ENCODE measurements around the gene CEACAM21. TPM values are rescaled to one million over a fixed set of nuclear protein-coding genes. Genes with fewer than 3 reads are reported as not detected.
A peak's percentile ranks its signal among the peaks of the same experiment; 100 is the strongest.

Gene CEACAM21
- total RNA-seq, 4 donors from 2014 or later: 0.56 to 34.8 (median 2.6) TPM; not detected in 1

GRCh38 chr19:41595890-41596280 lies 19.9 kb downstream of the CEACAM21 start:
- WGBS, 2 donors: 39 to 48% methylated on average over 3 of the region's 3 CpGs
- H3K36me3 ChIP-seq: no peaks in the 10 kb centered on the region
- no peaks in the 10 kb centered on the region for H3K9me3 ChIP-seq
- H3K4me3 ChIP-seq (replicated peaks in 1 of 3): no peak overlapping the region
- H3K27ac ChIP-seq: no peak overlapping the region
- no peaks in the 10 kb centered on the region for H3K27me3 ChIP-seq
- no peak for DNase-seq
- intact Hi-C loops (cut with DNase I): no loop called here
- TF ChIP-seq CTCF (IDR thresholded peaks at IDR 0.05) (no peak), POLR2A (IDR thresholded peaks at IDR 0.05) (no peak)
- H3K4me1 ChIP-seq: no peaks in the 10 kb centered on the region

- H3K27me3 ChIP-seq: no peaks in the 10 kb centered on the region
- H3K36me3 ChIP-seq: no peaks in the 10 kb centered on the region
- peak; percentile 51 to 60 for DNase-seq
- H3K27ac ChIP-seq: no peak overlapping the region
- no peak overlapping the region for H3K4me3 ChIP-seq (replicated peaks in 1 of 3)
- no peaks in the 10 kb centered on the region for H3K4me1 ChIP-seq
- H3K9me3 ChIP-seq: no peaks in the 10 kb centered on the region
- TF ChIP-seq CTCF (IDR thresholded peaks at IDR 0.05) (peak; percentile 66 to 93 (median 72)), POLR2A (IDR thresholded peaks at IDR 0.05) (no peak)
- intact Hi-C loops (cut with DNase I): no loop called here
- WGBS, 2 donors: 10% methylated on average over 10 of the region's 10 CpGs
These were observed 21.7 kb downstream of the CEACAM21 start for GRCh38 chr19:41597600-41598041.

- no peaks in the 10 kb centered on the region for H3K36me3 ChIP-seq
These were observed 23.4 kb downstream of the CEACAM21 start for GRCh38 chr19:41599175-41599966.

GRCh38 chr19:41601771-41602170 lies 25.8 kb downstream of the CEACAM21 start:
- Histone ChIP-seq H3K4me1 (no peaks in the 10 kb centered on the region), H3K9me3 (no peaks in the 10 kb centered on the region), H3K4me3 (replicated peaks in 1 of 3) (no peak overlapping the region), H3K27me3 (no peaks in the 10 kb centered on the region), H3K27ac (no peak overlapping the region), H3K36me3 (no peaks in the 10 kb centered on the region)
- DNase-seq: no peak
- intact Hi-C loops (cut with DNase I): no loop called here
- WGBS, 2 donors: 53 to 61% methylated on average over 2 to 4 of the region's 4 CpGs
- TF ChIP-seq CTCF (IDR thresholded peaks at IDR 0.05): no peak
- no peak for TF ChIP-seq POLR2A (IDR thresholded peaks at IDR 0.05)

More at GRCh38 chr19:41599175-41599966, 23.4 kb downstream of the CEACAM21 start:
- DNase-seq: no peak
- no peak for TF ChIP-seq CTCF (IDR thresholded peaks at IDR 0.05)
- no peak for TF ChIP-seq POLR2A (IDR thresholded peaks at IDR 0.05)
- H3K4me3 ChIP-seq (replicated peaks in 1 of 3): no peak overlapping the region
- intact Hi-C loops (cut with DNase I): no loop called here
- no peaks in the 10 kb centered on the region for H3K27me3 ChIP-seq
- no peaks in the 10 kb centered on the region for H3K4me1 ChIP-seq
- no peaks in the 10 kb centered on the region for H3K9me3 ChIP-seq
- H3K27ac ChIP-seq: no peak overlapping the region
- 27 to 28% methylated on average over 6 of the region's 6 CpGs for WGBS, 2 donors

GRCh38 chr19:41604831-41605230 lies 28.9 kb downstream of the CEACAM21 start:
- no peak for DNase-seq
- Histone ChIP-seq H3K4me1 (no peaks in the 10 kb centered on the region), H3K9me3 (no peaks in the 10 kb centered on the region), H3K27ac (no peak overlapping the region), H3K4me3 (replicated peaks in 1 of 3) (no peak overlapping the region), H3K36me3 (no peaks in the 10 kb centered on the region), H3K27me3 (no peaks in the 10 kb centered on the region)
- TF ChIP-seq CTCF (IDR thresholded peaks at IDR 0.05): no peak
- TF ChIP-seq POLR2A (IDR thresholded peaks at IDR 0.05): no peak
- intact Hi-C loops (cut with DNase I): no loop called here
- 28 to 53% methylated on average over 3 of the region's 3 CpGs for WGBS, 2 donors
